Measurements from ENCODE around the gene PMP22.

DNA sequence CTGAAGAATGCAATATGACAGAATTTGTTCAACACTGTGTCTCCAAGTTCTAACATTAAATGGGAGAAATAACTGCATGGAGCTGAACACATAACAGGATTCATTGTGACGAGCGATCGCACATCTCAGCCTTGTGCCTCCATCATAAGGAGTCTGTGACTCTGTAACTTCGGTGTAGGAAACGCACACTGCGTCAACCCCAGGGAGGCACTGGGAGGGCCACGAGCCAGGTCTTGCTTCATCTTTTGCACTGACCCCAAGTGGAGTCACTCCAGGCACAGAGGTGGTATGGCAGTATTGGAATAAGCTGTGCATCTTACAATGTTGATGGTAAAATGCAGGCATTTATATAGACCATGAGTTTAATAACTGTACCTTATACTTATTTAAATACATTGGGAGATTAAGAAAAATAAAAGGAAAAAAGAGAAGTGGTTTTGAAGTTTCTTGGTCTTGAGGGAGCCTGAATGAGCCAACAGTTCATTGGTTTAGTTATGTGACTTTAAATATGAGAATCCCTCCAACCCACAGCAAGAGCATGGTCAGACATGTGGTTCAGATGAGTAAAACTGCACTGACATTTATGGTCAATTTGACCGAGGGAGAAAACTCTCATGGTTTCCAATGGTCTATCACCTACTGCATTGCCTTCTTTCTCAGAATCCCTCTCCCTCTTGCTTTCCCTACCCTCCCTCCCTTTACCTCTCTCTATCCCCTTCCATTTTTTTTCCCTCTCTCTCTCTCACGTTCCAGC lies 5.7 kb upstream of the PMP22 start:
- no peak for TF ChIP-seq POLR2A (IDR thresholded peaks at IDR 0.05)
- TF ChIP-seq, protein P1, sequence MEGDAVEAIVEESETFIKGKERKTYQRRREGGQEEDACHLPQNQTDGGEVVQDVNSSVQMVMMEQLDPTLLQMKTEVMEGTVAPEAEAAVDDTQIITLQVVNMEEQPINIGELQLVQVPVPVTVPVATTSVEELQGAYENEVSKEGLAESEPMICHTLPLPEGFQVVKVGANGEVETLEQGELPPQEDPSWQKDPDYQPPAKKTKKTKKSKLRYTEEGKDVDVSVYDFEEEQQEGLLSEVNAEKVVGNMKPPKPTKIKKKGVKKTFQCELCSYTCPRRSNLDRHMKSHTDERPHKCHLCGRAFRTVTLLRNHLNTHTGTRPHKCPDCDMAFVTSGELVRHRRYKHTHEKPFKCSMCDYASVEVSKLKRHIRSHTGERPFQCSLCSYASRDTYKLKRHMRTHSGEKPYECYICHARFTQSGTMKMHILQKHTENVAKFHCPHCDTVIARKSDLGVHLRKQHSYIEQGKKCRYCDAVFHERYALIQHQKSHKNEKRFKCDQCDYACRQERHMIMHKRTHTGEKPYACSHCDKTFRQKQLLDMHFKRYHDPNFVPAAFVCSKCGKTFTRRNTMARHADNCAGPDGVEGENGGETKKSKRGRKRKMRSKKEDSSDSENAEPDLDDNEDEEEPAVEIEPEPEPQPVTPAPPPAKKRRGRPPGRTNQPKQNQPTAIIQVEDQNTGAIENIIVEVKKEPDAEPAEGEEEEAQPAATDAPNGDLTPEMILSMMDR (IDR thresholded peaks at IDR 0.05 in 4 of 5, conservative IDR thresholded peaks at IDR 0.05 in 1 of 5): no peak

Measured in gastrocnemius medialis (tissue), 4 donors.